Stimulated activated naive CD4-positive, alpha-beta T cell (primary cell): ENCODE data around the gene ZG16B.

Experiments used
- DNase-seq, 6 experiments: peaks; one replicate each; lab custom pipeline; 2025; lab: John Stamatoyannopoulos, UW

The ZG16B gene

GRCh38 chr16:2806286-2806685 lies 23.8 kb upstream of the ZG16B start:
- no peak for DNase-seq

- no peak for DNase-seq
Measured at GRCh38 chr16:2808181-2808580, 21.9 kb upstream of the ZG16B start.

GRCh38 chr16:2809149-2809760 lies 20.8 kb upstream of the ZG16B start:
- DNase-seq = no peak

- DNase-seq = no peak
Measured at GRCh38 chr16:2810651-2811050, 19.5 kb upstream of the ZG16B start.

- no peak for DNase-seq
Measured at GRCh38 chr16:2811703-2812471, 18.2 kb upstream of the ZG16B start.

- DNase-seq = no peak
Measured at GRCh38 chr16:2813771-2814221, 16.3 kb upstream of the ZG16B start.

- no peak for DNase-seq
Measured at GRCh38 chr16:2814551-2815298, 15.4 kb upstream of the ZG16B start.

GRCh38 chr16:2815299-2815771 lies 14.8 kb upstream of the ZG16B start:
- no peak for DNase-seq

GRCh38 chr16:2816751-2817339 lies 13.3 kb upstream of the ZG16B start, which contains the start of gene PRSS21:
Gene PRSS21 (plus strand): TSS chr16:2817237. CDS start chr16:2817269, 32 bp downstream.
- peak in 3 of 6 experiments; percentile 16 to 40 (median 27) for DNase-seq

- peak in 1 of 6 experiments; percentile 40 for DNase-seq
Measured at GRCh38 chr16:2817340-2818271, 12.5 kb upstream of the ZG16B start.

- no peak for DNase-seq
Measured at GRCh38 chr16:2818272-2818876, 11.7 kb upstream of the ZG16B start.

- DNase-seq = no peak
Measured at GRCh38 chr16:2819179-2819938, 10.7 kb upstream of the ZG16B start.

- DNase-seq = no peak
Measured at GRCh38 chr16:2819939-2820835, 9.9 kb upstream of the ZG16B start.

- DNase-seq = no peak
Measured at GRCh38 chr16:2820836-2821486, 9.1 kb upstream of the ZG16B start.

- no peak for DNase-seq
Measured at GRCh38 chr16:2821487-2822157, 8.5 kb upstream of the ZG16B start.

GRCh38 chr16:2822158-2822495 lies 8.0 kb upstream of the ZG16B start:
- no peak for DNase-seq

- no peak for DNase-seq
Measured at GRCh38 chr16:2822496-2822895, 7.6 kb upstream of the ZG16B start.

GRCh38 chr16:2824626-2825025 lies 5.5 kb upstream of the ZG16B start:
- DNase-seq = no peak
